AG04450 (cell line): ENCODE results near the gene IDH3A. TPM values are rescaled to one million over a fixed set of nuclear protein-coding genes. Genes with fewer than 3 reads are reported as not detected.

Experiments
- CTCF ChIA-PET: fragments of 300-600, 350-600 bp; formaldehyde crosslinking; extraction: SDS; loops from one replicate; lab custom pipeline; 2022; ENCODE audit warnings: antibody characterized with exemption, inconsistent platforms; lab: Charles Lee
- POLR2A ChIA-PET: fragments of 350-600 bp; formaldehyde crosslinking; extraction: SDS; loops from one replicate; lab custom pipeline; 2021; ENCODE audit warnings: antibody characterized with exemption, inconsistent platforms; lab: Yijun Ruan, JAX
- DNase-seq: peaks from one replicate; pipeline ENCODE4 v3.0.0-alpha.2; 2011; ENCODE audit warnings: low read depth, low spot score
- H3K27ac ChIP-seq: one replicate; pipeline ENCODE4 v1.5.1; 2012; ENCODE audit warnings: low read depth, low read length, control low read depth
- H3K27me3 ChIP-seq: one replicate; pipeline ENCODE4 v1.6.0; 2012; ENCODE audit warnings: low read length; ENCODE audit not compliant: control insufficient read depth, insufficient read depth
- H3K4me3 ChIP-seq: 2 replicates; pipeline ENCODE4 v1.5.1; 2011; ENCODE audit warnings: mild to moderate bottlenecking, low read depth, low read length, control low read depth
- H3K9me3 ChIP-seq: 2 replicates; pipeline ENCODE4 v1.5.1; 2012; ENCODE audit warnings: low read length; ENCODE audit not compliant: control insufficient read depth, insufficient read depth
- CTCF ChIP-seq: IDR thresholded peaks from 2 replicates; pipeline ENCODE4 v1.5.1; 2011; ENCODE audit warnings: low read depth, low read length, control low read depth, inconsistent platforms
- polyA plus RNA-seq: library from polyadenylated mRNA; depleted of rRNA; stranded (reverse); fragments of >200 nt; gene quantifications from 2 replicates; pipeline ENCODE4 v1.2.3, GENCODE V29; 2011

IDH3A gene
- polyA plus RNA-seq, 1 experiment = 69.1 TPM

GRCh38 chr15:78182336-78182700, 33.2 kb downstream of the IDH3A start:
- TF ChIP-seq CTCF = no peak
- ChIA-PET CTCF (no interaction called here), POLR2A (no interaction called here)
- Histone ChIP-seq H3K4me3 (no peak overlapping the region), H3K27ac (no peak overlapping the region), H3K9me3 (peaks cover 4% of the 10 kb centered on the region; the same call in 1 of the 2 replicates), H3K27me3 (peaks cover 14% of the 10 kb centered on the region)
- no peak for DNase-seq

DNA sequence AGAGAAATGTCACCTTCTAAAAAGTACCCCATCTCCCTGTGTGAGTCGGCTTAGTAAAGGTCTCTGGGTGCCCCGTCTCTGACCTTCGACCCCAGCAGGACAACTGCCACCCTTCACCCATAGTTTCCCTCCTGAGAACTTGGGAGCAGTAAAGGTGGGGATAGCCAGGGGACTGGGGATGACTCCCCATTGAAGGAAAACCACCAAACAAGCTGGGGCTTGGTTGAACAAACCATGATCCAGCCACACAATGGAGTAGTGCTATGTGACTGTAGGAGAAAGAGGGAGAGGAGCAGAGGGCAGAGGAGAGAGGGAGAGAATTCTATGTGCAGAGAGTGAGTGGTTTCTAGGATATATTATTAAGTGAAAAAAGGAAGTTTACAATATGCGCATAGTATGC, 33.7 kb downstream of the IDH3A start:
- Histone ChIP-seq H3K27ac (no peak overlapping the region), H3K27me3 (peaks cover 10% of the 10 kb centered on the region), H3K9me3 (peaks cover 4% of the 10 kb centered on the region; the same call in 1 of the 2 replicates), H3K4me3 (no peak overlapping the region)
- CTCF ChIA-PET = no interaction called here
- TF ChIP-seq CTCF = no peak
- DNase-seq = no peak
- POLR2A ChIA-PET = no interaction called here

- H3K4me3 ChIP-seq = no peak overlapping the region
- no peak overlapping the region for H3K27ac ChIP-seq
- ChIA-PET POLR2A (no interaction called here), CTCF (no interaction called here)
- no peak for TF ChIP-seq CTCF
- no peak for DNase-seq
- H3K27me3 ChIP-seq = peaks cover 9% of the 10 kb centered on the region
- no peaks in the 10 kb centered on the region for H3K9me3 ChIP-seq
These were observed 43.8 kb downstream of the IDH3A start for GRCh38 chr15:78192826-78193594.

- no peak overlapping the region for H3K4me3 ChIP-seq
- CTCF ChIA-PET = no interaction called here
- peaks cover 9% of the 10 kb centered on the region for H3K27me3 ChIP-seq
- no peaks in the 10 kb centered on the region for H3K9me3 ChIP-seq
- no peak for DNase-seq
- no peak overlapping the region for H3K27ac ChIP-seq
- no peak for TF ChIP-seq CTCF
- POLR2A ChIA-PET = no interaction called here
These were observed 44.8 kb downstream of the IDH3A start for GRCh38 chr15:78193731-78194567.

GRCh38 chr15:78194568-78194925, 45.4 kb downstream of the IDH3A start:
- no peak for DNase-seq
- POLR2A ChIA-PET = no interaction called here
- CTCF ChIA-PET = interaction anchor here (0.6 to 1.5 kb wide), 4 partner anchors 48 to 230 kb away, joined by 3 to 10 read pairs (median 3); no protein-coding TSS in a partner anchor

More at GRCh38 chr15:78194568-78194925, 45.4 kb downstream of the IDH3A start:
- H3K9me3 ChIP-seq = no peaks in the 10 kb centered on the region
- peaks cover 9% of the 10 kb centered on the region for H3K27me3 ChIP-seq
- no peak overlapping the region for H3K27ac ChIP-seq
- no peak for TF ChIP-seq CTCF
- H3K4me3 ChIP-seq = no peak overlapping the region
